Inflammatory macrophage treated with lipopolysaccharide for 4 hours (primary cell): ENCODE measurements around the gene SMARCA4.
A peak's percentile ranks its signal among the peaks of the same experiment; 100 is the strongest.

ENCODE experiments used
- DNase-seq: peaks from one replicate; pipeline ENCODE4 v3.0.0-alpha.2; 2020

Gene SMARCA4

DNA sequence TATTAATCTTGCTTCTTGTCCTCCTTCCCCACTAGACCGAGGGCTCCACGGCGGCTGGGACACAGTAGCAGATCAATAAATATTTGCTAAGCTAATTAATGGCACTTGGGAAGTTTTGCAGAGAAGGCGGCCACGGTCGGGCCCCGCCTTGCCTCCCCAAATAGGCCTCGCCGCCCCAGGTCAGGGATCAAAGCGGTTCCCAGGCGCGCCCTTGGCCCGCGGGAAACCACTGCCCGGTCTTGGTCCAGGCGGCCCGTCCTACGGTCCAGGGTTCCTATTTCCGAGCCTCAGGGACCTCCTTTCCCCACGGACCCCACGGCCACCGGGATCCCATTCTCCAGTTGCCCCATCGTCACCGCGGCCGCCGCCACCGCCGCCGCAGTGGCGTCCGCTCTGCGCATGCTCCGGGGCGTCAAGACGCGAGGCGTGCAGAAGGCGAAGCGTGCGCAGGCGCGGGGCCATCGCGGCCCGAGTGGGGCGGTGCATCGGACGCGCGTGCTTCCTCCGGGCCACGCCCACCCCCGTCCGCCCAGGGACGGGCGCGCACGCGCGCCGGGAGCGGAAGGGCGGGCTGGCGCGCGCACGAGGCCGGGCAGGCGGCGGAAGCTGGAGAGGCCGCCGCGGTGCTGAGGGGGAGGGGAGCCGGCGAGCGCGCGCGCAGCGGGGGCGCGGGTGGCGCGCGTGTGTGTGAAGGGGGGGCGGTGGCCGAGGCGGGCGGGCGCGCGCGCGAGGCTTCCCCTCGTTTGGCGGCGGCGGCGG, at the start of gene SMARCA4:
Gene SMARCA4 (plus strand): TSS at position 717 of the 759 bp plus-strand sequence. CDS start 23,122 bp downstream, outside the sequence.
- DNase-seq, result peak; percentile 99

DNA sequence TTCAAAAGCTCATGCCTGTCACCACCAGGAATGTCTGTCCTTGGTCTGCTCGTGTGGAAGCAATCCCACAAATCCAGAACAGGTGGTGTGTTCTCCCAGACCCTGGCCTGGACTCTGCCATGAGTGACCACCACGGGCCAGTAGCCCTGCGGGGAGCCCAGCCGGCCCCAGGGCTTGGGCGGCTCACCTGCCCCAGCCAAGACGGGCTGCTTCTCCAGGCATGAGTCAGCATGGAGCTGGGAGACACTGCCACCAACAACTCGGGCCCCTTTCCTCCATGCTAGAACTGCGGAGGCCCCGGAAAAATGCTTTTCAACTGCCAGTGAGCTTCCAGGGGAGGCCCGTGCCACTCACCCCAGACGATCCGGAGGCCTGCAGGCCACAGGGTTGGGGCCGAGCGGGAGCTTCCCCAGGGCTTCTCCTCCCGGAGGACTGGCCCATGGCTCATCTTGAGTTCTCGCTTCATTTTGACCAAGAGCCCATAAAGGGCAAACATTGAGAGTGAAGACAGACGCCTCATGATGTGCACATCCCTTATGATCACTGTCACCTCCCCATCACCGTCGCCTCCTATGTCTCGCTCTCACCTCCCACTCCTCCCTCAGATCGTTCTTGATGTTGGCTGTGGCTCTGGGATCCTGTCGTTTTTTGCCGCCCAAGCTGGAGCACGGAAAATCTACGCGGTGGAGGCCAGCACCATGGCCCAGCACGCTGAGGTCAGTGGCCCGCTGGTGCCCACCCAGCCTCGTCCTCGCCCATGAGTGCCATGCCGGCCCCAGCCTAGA, 49.1 kb upstream of the SMARCA4 start:
- no peak for DNase-seq

DNA sequence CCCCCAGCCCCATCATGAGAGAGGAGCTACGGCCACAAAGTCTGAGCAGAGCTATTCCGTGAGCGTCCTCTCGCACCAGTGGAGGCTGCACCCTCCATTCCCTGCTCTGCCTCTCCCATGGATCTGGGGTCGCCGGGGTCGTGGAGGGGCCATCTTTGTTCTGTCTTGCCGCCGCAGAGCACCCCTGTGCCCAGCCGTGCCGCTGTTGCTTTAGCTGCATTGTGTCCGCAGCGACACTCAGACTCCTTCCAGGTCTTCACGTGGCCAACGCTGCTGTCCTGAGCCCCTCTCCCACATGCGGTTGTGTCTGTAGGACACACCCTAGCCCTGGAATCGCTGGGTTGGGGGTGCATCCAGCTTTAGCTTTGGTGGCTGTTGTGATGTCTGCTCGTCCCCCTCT, 48.2 kb upstream of the SMARCA4 start:
- no peak for DNase-seq

DNA sequence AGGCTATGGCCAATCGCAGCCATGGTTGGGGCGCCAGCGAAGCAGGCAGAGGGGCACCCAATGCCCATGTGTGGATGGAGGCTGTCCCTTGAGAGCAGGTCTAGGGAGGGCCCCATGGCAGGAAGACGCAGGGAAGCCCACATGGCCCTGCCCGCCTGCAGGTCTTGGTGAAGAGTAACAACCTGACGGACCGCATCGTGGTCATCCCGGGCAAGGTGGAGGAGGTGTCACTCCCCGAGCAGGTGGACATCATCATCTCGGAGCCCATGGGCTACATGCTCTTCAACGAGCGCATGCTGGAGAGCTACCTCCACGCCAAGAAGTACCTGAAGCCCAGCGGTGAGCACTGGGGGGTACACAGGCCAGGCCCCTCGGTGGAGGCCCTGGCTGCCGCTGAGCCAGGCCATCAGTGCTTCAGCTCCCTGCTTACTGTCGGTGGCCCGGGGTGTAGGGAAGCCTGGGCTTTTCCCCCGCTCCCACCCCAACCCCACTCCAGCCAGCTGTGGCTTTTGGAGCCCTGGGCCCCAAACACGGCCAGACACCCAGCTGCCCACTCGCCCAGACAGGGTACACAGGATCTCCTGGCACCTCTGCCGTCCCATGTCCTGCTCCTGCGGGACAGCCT, 47.0 kb upstream of the SMARCA4 start:
- no peak for DNase-seq

DNA sequence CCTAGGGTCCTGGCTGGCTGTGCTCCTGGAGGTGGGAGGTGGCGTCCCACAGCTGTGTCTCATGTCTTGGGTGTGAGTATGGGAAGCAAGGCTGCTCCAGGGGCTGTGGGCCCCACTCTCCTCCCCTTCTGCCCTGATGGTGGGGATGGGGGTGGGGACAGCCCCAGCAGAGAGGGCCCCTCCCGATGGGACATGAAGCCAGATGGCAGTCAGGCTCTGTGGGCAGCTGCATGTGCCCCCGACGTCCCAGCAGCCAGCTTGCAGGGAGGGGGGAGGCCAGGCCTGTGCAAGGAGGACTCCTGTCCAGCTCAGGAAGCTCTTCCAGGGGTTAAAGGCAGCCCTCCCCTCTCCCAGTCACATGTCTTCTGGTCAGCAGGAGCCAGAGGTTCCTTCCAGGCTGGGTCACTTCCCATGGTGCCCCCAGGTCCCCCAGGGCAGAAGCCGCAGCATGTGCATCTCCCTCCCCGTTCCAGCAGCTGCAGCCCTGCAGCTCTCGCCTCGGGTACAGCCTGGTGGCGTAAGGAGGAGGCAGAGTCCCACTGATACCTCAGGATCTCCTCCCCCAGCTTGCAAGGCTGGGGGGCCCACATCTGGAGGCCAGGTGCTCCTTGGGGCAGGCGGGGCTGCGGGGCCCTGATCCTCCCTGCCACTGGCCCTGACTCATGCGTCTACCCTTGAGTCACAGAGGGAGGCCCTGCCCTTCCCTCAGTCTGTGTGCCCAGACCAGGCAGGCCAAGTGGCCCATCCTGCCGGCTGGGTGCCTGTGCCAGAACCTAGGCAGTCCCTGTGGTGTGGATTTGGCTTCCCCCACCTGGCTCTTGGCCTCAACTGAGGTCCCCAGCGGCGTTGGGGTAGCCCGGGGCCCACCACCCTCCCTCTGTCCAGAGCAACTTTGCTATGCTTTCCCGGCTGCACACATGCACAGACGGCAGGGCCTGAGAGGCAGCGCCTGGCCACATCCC, 45.4 kb upstream of the SMARCA4 start:
- no peak for DNase-seq

DNA sequence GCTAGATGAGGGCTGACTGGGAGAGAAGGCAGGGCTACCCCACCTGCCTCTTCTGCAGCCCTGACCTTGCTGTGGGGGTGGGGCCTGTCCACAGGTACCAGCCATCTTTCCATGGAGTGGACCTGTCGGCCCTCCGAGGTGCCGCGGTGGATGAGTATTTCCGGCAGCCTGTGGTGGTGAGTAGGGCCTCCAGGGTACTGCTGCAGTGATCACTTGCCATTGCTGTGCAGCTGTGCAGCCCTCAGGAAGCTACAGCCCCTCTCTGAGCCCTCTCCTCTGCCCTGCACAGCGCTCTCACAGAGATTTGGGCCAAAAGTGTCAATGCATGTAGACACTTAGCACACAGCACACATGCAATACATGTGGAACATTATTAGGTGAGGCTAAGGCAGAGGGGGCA, 44.2 kb upstream of the SMARCA4 start:
- no peak for DNase-seq

DNA sequence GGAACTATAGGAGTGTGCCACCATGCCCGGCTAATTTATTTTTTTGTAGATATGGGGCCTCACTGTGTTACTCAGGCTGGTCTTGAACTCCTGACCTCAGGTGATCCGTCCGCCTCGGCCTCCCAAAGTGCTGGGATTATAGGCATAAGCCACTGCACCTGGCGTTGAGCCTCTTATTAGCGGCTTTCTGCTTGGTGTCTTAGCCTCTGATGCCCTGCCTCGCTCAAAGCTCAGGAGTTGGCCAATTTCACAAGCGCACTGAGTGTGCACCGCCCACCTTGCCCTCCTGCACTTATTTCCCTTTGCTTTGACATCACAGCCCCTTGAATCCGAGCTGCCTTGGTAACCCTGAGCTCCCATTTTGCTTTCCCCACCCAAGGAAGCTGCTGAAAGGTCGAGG, 42.5 kb upstream of the SMARCA4 start:
- DNase-seq, result no peak

DNA sequence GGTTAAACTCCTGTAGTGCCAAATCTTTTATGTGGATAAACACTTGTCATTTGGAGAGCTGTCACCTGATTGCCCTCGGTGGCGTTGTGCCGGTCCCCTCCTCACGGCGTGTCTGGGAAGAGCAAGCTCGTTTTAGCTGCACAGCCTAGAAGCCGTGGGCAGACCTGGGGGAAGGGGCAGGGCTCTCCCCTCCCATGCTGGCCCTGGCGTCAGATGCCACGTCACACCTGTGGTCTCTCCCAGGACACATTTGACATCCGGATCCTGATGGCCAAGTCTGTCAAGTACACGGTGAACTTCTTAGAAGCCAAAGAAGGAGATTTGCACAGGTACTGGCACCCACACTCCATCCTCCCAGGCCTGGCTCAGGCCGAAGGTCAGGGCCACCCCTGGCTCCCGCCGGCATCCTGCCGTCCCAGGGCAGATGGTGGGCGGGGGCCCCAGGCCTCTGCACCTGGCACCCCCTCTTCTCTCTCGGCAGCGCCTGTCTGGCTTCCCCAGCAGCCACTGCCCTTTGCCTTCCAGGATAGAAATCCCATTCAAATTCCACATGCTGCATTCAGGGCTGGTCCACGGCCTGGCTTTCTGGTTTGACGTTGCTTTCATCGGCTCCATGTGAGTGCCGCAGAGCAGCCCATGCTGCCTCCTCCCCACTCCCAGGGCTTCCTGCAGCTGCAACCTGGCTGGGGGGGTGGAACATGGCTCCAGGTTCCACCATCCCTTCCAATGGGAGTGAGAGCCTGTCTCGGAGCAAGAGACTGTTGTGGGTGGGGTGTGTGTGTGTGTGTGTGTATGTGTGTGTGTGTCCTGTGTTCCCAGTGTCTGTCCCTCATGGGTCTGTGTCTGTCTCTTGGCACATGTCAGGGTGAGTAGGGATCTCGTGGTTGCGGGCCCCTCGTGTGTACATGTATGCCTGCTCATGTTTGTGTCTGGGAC, 41.2 kb upstream of the SMARCA4 start:
- DNase-seq, result no peak

DNA sequence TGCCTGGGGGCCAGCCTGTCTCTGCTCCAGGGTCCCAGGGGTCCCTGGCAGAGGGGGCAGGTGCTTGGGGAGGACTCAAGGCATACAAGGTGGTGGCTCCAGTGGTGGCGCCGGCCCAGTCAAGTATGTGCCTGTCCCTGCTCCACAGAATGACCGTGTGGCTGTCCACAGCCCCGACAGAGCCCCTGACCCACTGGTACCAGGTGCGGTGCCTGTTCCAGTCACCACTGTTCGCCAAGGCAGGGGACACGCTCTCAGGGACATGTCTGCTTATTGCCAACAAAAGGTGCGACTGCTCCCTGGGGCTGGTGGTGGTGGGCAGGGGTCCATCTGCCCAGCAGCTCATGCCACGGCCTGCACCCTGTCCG, 40.6 kb upstream of the SMARCA4 start:
- DNase-seq, result no peak

DNA sequence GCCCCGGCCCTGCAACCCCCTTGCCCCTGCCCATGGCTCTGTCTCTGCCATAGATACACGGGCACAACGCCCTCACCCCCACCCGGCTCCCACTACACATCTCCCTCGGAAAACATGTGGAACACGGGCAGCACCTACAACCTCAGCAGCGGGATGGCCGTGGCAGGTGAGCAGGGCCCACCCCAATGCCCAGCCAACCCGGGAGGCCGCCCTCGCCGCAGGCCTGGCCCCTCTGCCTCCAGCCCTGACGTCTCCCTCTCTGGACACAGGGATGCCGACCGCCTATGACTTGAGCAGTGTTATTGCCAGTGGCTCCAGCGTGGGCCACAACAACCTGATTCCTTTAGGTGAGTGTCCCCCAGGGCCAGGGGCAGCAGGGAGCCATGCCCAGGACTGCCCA, 40.0 kb upstream of the SMARCA4 start:
- no peak for DNase-seq

DNA sequence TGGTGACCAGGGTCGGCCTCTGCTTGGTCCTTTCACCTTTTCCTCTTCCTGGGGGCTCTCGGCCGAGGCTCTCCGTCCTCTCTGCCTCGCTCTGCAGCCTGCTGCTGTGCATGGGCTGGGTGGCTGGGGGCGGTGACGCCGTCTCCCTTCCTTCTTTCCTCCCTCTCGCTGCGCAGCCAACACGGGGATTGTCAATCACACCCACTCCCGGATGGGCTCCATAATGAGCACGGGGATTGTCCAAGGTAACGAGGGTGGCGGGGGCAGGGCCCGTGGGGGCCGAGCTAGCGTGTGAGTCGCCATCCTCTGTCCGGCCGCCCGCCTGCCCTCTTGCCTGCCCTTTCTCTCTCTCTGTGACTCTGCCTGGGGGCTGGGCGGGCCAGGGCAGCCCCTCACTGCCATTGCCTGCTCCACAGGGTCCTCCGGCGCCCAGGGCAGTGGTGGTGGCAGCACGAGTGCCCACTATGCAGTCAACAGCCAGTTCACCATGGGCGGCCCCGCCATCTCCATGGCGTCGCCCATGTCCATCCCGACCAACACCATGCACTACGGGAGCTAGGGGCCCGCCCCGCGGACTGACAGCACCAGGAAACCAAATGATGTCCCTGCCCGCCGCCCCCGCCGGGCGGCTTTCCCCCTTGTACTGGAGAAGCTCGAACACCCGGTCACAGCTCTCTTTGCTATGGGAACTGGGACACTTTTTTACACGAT, 39.5 kb upstream of the SMARCA4 start:
- no peak for DNase-seq

DNA sequence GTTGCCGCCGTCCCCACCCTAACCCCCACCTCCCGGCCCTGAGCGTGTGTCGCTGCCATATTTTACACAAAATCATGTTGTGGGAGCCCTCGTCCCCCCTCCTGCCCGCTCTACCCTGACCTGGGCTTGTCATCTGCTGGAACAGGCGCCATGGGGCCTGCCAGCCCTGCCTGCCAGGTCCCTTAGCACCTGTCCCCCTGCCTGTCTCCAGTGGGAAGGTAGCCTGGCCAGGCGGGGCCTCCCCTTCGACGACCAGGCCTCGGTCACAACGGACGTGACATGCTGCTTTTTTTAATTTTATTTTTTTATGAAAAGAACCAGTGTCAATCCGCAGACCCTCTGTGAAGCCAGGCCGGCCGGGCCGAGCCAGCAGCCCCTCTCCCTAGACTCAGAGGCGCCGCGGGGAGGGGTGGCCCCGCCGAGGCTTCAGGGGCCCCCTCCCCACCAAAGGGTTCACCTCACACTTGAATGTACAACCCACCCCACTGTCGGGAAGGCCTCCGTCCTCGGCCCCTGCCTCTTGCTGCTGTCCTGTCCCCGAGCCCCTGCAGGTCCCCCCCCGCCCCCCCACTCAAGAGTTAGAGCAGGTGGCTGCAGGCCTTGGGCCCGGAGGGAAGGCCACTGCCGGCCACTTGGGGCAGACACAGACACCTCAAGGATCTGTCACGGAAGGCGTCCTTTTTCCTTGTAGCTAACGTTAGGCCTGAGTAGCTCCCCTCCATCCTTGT, 38.8 kb upstream of the SMARCA4 start:
- no peak for DNase-seq

DNA sequence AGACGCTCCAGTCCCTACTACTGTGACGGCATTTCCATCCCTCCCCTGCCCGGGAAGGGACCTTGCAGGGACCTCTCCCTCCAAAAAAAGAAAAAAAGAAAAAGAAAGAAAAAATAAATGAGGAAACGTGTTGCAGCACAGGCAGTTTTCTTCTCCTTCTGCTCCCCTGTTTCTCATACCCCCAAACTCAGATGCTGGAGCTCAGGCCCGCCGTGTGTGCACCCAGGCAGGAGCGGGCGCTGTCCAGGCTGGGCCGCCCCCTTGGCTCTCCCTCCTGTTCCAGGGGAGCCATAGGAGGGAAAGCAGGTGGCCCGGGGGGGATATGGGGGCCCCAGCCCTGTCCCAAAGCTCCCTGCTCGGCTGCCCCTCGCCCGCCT, 38.2 kb upstream of the SMARCA4 start:
- DNase-seq, result no peak

DNA sequence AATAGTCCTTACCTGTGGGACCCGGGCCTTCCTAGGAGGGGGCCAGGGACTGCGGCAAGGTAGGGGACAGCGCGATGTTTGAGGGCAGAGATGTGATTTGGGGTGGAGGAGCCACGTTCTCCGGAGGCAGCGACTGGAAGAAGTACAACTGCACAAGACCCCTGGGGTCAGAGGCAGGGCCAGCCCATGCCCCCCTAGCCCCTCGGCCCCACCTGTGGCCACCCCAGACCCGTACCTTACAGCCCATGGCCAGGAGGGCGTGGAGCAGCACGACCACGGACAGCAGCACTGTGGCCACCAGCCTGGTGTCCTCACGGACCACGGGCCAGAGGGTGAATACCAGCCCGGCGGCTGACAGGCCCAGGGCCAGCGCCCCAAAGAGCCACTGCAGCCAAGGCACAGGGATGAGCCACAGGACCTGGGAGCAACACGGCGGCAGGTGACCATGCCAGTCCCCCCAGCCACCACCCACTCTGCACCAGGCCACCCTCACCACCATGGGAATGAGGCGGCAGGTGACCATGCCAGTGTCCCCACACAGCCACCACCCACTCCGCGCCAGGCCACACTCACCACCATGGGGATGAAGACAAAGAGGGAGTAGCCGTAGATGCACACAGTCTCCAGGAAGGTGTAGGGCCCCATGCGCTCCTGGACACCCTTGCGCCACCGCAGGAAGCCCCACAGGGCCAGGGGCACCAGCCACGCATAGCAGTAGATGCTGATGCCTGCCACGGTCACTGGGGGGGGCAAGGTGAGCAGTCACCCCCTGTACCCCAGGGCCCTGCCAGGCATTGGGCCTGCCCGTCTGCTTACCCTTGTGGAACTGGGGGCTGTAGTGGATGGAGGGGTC, 37.3 kb upstream of the SMARCA4 start:
- no peak for DNase-seq

DNA sequence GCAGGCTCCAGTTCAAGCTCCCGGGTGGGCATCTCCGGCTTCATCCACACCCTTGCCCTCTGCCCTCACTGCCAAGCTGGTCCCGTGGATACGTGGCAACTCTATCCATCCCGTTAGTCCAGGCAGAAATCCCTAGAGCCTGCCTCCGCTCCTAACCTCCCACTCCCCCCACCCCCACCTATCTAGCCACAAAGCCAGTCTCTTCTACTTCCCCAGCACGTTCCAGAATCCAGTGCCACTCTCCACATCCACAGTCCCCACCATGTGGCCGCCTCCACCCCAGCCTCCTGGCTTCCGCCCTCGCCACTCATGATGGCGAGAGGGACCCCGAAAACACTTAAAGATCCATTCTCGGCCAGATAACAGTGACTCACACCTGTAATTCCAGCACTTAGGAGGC, 36.2 kb upstream of the SMARCA4 start:
- no peak for DNase-seq

DNA sequence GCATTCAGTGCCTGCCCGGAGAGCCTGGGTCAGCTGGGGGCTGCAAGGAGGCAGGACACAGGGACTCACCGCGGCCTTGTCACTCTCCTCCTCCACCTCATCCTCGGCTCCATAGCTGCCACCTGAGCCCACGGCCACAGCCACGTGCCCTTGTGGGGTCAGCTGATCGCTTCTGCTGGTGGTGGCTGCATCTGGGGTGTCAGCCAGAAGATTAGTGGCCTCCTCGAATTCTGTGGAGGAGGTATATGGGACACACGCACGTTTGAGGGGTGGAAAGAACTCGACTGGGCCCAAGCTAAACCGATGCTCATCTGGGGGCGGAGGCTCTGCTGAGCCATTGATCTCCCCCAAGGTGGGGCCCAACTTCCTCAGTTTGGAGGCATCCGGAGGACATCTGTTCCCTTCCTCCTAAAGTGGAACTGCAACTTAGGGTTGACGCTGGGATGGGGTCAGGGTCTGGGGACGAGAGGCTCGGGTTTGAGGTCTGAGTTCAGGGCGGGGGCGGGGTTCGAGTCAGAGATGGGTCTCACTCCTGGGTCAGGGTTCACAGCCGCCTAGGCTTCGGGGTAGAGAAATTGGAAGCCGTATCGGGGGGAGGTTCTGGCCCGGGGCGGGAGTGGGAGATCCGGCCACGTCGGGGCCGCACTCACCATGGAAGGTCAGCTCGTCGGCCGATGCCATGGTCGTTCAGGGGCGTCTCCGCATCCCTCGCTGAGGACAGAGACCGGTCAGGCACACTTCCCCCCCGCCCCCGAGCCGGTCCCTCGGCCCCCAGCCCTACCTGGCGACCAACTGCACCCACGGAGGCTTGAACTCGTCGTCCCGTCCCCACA, 32.9 kb upstream of the SMARCA4 start:
- peak; percentile 32 for DNase-seq

DNA sequence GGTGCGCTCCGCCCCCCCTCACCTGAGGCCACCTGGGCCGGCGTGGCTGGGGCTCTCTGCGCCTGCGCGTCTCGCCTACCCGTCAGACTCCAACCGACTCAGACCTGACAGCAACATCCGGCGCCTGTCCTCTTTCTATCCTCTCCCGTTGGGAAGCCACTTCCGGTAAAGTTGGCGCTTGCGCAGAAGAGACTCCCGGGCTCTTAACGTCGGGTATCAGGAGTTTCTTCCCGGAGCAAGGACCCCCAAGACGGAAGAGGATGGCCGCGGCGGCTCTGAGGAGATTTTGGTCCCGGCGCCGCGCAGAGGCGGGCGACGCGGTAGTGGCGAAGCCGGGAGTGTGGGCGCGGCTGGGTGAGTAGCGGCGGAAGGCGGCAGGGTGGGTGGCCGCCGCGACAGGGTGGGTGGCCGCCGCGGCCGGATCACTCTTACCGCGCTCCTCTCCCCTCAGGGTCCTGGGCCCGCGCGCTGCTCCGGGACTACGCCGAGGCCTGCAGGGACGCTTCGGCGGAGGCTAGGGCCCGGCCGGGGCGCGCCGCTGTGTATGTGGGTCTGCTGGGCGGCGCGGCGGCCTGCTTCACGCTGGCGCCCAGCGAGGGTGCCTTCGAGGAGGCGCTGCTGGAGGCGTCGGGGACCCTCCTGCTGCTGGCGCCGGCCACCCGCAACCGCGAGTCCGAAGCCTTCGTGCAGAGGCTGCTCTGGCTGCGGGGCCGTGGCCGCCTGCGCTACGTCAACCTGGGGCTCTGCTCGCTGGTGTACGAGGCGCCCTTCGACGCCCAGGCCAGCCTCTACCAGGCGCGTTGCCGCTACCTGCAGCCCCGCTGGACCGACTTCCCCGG, 32.0 kb upstream of the SMARCA4 start, which contains the start of the genes TIMM29 and YIPF2:
Gene TIMM29 (plus strand): TSS at position 249 of the 839 bp plus-strand sequence. CDS start 12 bp downstream, at position 261.
Gene YIPF2 (minus strand): TSS at position 77 of the 839 bp plus-strand sequence. CDS start 229 bp downstream, outside the sequence.
- peak; percentile 98 for DNase-seq
